Neuronal stem cell (in vitro differentiated cells): ENCODE results near the gene ALDH1L2.

Experiments
- DNase-seq: peaks from one replicate; pipeline ENCODE4 v3.0.0-alpha.2; 2013; ENCODE audit warnings: low spot score
- H2AFZ ChIP-seq: one replicate; pipeline ENCODE4 v1.6.1; 2013; ENCODE audit warnings: mild to moderate bottlenecking, low read length, inconsistent platforms
- H2AK5ac ChIP-seq: 2 replicates; pipeline ENCODE4 v1.6.1; 2013; ENCODE audit warnings: low read depth, mild to moderate bottlenecking, inconsistent platforms, low read length, moderate library complexity, mixed read lengths
- H2BK120ac ChIP-seq: 2 replicates; pipeline ENCODE4 v1.6.1; 2013; ENCODE audit warnings: low read depth, mild to moderate bottlenecking, inconsistent platforms, low read length, moderate library complexity, mixed read lengths
- H2BK12ac ChIP-seq: one replicate; pipeline ENCODE4 v1.6.1; 2013; ENCODE audit warnings: low read length, inconsistent platforms
- H2BK15ac ChIP-seq: 2 replicates; pipeline ENCODE4 v1.6.1; 2013; ENCODE audit warnings: mild to moderate bottlenecking, low read length, inconsistent platforms, mixed read lengths
- H2BK5ac ChIP-seq: one replicate; pipeline ENCODE4 v1.6.1; 2013; ENCODE audit warnings: inconsistent platforms, mild to moderate bottlenecking, low read length, moderate library complexity
- H3K14ac ChIP-seq: one replicate; pipeline ENCODE4 v1.6.1; 2013; ENCODE audit warnings: low read length, inconsistent platforms
- H3K18ac ChIP-seq: 2 replicates; pipeline ENCODE4 v1.6.1; 2013; ENCODE audit warnings: low read length, inconsistent platforms
- H3K23ac ChIP-seq: 2 replicates; pipeline ENCODE4 v1.6.1; 2013; ENCODE audit warnings: low read depth, mild to moderate bottlenecking, mixed read lengths, low read length, inconsistent platforms; ENCODE audit not compliant: poor library complexity
- H3K27ac ChIP-seq: replicated peaks from 3 replicates; pipeline ENCODE4 v1.5.1; 2013; ENCODE audit warnings: low read length, inconsistent platforms
- H3K27me3 ChIP-seq, 3 experiments: 2 replicates each; pipeline ENCODE4 v1.6.1; 2013; ENCODE audit warnings: low read length in 3 of 3, mild to moderate bottlenecking in 2 of 3, inconsistent platforms in 1 of 3, low read depth in 1 of 3, mixed read lengths in 1 of 3, moderate library complexity in 1 of 3; ENCODE audit not compliant: control insufficient read depth in 3 of 3, insufficient read depth in 3 of 3
- H3K36me3 ChIP-seq, 2 donors: replicated peaks in 1 of 2; 2 replicates each; pipeline ENCODE4 v1.6.1; 2013; ENCODE audit warnings: low read length in 2 of 2; ENCODE audit not compliant: control insufficient read depth in 2 of 2, insufficient read depth in 2 of 2
- H3K4ac ChIP-seq: 2 replicates; pipeline ENCODE4 v1.6.1; 2013; ENCODE audit warnings: inconsistent platforms, mild to moderate bottlenecking, low read length, moderate library complexity
- H3K4me1 ChIP-seq, 2 donors: 1 replicate in 1 of 2; 2 replicates in 1 of 2; pipeline ENCODE4 v1.6.1; 2013; ENCODE audit warnings: low read length in 2 of 2, low read depth in 1 of 2; ENCODE audit not compliant: control insufficient read depth in 2 of 2, insufficient read depth in 1 of 2
- H3K4me2 ChIP-seq: one replicate; pipeline ENCODE4 v1.6.1; 2013; ENCODE audit warnings: mild to moderate bottlenecking, low read length, inconsistent platforms; ENCODE audit not compliant: insufficient read depth, poor library complexity, severe bottlenecking
- H3K4me3 ChIP-seq, 2 donors: 2 replicates each; pipeline ENCODE4 v1.5.1; 2013; ENCODE audit warnings: low read length in 2 of 2, mild to moderate bottlenecking in 2 of 2, inconsistent platforms in 1 of 2, moderate library complexity in 1 of 2
- H3K79me1 ChIP-seq: one replicate; pipeline ENCODE4 v1.6.1; 2013; ENCODE audit warnings: low read depth, mild to moderate bottlenecking, inconsistent platforms, low read length, moderate library complexity
- H3K9ac ChIP-seq: one replicate; pipeline ENCODE4 v1.6.1; 2013; ENCODE audit warnings: mild to moderate bottlenecking, low read depth, low read length, inconsistent platforms; ENCODE audit not compliant: poor library complexity
- H3K9me3 ChIP-seq, 2 donors: replicated peaks in 1 of 2; 2 replicates each; pipeline versions ENCODE3 to v1.6.1; 2013; ENCODE audit warnings: low read length in 2 of 2, mild to moderate bottlenecking in 2 of 2, inconsistent platforms in 1 of 2, low read depth in 1 of 2, mixed read lengths in 1 of 2, moderate library complexity in 1 of 2; ENCODE audit not compliant: control insufficient read depth in 2 of 2, insufficient read depth in 1 of 2
- H4K8ac ChIP-seq: one replicate; pipeline ENCODE4 v1.6.1; 2013; ENCODE audit warnings: low read depth, mild to moderate bottlenecking, inconsistent platforms, low read length, moderate library complexity
- H4K91ac ChIP-seq: one replicate; pipeline ENCODE4 v1.6.1; 2013; ENCODE audit warnings: low read length, low read depth, mild to moderate bottlenecking, inconsistent platforms; ENCODE audit not compliant: poor library complexity
- WGBS, 2 donors: extraction: QIAGEN DNeasy Blood & Tissue Kit; methylation state at CpG; one replicate each; pipeline ENCODE4 v1.1.7; 2013; ENCODE audit warnings: missing lambda C conversion rate in 2 of 2, mixed read lengths in 1 of 2; ENCODE audit not compliant: insufficient read length in 2 of 2, insufficient replicate concordance in 1 of 2; ENCODE audit errors: extremely low coverage in 2 of 2; 5-methylcytosine and 5-hydroxymethylcytosine counted together

ALDH1L2 gene

DNA sequence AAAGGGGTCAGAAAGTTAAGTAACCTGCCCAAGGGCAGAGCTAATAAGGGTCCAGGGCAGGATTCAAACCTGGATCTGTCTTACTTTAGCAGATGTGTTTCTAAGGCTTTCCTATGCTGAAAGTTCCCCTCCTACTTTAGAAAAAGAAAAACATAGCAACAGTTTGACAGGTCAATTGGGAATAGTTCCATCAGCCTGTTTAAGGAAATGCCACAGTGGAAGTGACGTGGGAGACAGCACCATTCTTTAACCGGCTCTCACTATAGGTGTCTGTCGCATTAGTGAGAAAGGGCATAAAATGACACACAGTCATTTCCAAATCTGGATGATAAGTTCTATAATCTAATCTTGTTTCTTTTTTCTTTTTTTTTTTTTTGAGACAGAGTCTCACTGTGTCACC is 7.3 kb downstream of the ALDH1L2 start:
- H2BK120ac ChIP-seq: no peak overlapping the region
- H3K18ac ChIP-seq: no peak overlapping the region
- H3K79me1 ChIP-seq: no peaks in the 10 kb centered on the region
- H4K8ac ChIP-seq: no peak overlapping the region
- no peak overlapping the region for H4K91ac ChIP-seq
- H2AK5ac ChIP-seq: no peak overlapping the region
- H2BK12ac ChIP-seq: no peak overlapping the region
- no peak overlapping the region for H2BK5ac ChIP-seq
- no peak overlapping the region for H2AFZ ChIP-seq
- H3K9ac ChIP-seq: no peak overlapping the region
- no peak overlapping the region for H3K4me2 ChIP-seq
- H3K23ac ChIP-seq: no peak overlapping the region
- no peaks in the 10 kb centered on the region for H3K36me3 ChIP-seq
- WGBS, 2 donors: no CpG with 5 or more reads among the region's 3 CpGs
- peaks cover 0 to 2% (median 0%) of the 10 kb centered on the region in 3 experiments for H3K27me3 ChIP-seq
- no peak overlapping the region for H3K4me3 ChIP-seq
- no peaks in the 10 kb centered on the region for H3K9me3 ChIP-seq
- H3K4me1 ChIP-seq: no peaks in the 10 kb centered on the region
- no peak overlapping the region for H3K27ac ChIP-seq
- no peak overlapping the region for H2BK15ac ChIP-seq
- H3K4ac ChIP-seq: no peak overlapping the region
- DNase-seq: no peak
- no peak overlapping the region for H3K14ac ChIP-seq

DNA sequence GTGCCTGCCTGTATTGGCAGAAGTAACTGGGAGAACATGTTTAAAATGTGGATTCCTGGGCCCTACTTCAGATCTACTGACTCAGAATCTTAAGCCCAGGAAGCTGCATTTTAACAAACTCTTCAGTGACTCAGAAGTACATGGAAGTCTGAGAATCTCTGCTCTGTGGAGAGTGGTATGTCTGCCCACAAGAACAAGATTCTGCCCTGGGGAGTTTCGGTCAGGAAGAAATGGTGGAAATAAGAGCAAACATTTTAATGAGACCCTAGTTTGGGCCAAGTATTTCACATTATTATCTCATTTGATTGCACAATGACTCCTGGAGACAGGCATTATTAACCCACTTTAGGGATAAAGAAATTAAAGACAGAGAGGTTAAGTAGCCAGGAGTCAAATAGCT is 8.2 kb downstream of the ALDH1L2 start:
- WGBS, 2 donors: no CpG with 5 or more reads among the region's 1 CpG

DNA sequence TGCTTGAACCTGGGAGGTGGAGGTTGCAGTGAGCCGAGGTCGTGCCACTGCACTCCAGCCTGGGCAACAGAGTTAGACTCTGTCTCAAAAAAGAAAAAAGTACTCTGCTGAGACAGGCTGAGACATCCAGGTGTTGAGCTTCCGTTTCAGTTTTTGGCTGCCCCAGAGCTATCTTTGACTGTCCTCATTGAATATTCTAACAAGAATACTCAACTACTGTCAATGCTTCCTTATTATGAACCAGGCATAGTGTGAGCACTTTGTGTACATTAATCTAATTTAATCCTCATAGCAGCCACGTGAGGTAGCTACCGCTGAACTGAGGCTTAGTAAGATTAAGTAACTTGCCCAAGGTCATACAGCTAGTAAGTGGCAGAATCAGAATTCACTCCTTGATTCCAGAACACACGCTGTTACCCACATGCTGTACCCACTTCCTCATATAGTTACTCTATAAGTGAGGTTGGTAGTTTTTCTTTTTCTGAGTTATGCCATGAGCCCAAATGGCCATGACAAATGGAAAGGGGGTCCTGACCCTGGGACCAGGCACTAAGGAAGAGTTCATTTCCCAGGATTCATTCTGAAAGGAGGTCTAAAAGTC is 11.3 kb downstream of the ALDH1L2 start:
- Histone ChIP-seq H3K9me3 (no peaks in the 10 kb centered on the region), H3K27me3 (no peaks in the 10 kb centered on the region), H2AK5ac (no peak overlapping the region), H4K8ac (no peak overlapping the region), H3K23ac (no peak overlapping the region), H3K4me3 (no peak overlapping the region), H2BK12ac (no peak overlapping the region), H3K14ac (no peak overlapping the region), H3K27ac (no peak overlapping the region), H4K91ac (no peak overlapping the region), H3K36me3 (no peaks in the 10 kb centered on the region), H2BK5ac (no peak overlapping the region), H2BK15ac (no peak overlapping the region), H3K4ac (no peak overlapping the region), H2AFZ (no peak overlapping the region), H3K79me1 (no peaks in the 10 kb centered on the region), H3K4me2 (no peak overlapping the region), H3K18ac (no peak overlapping the region), H2BK120ac (no peak overlapping the region), H3K4me1 (no peaks in the 10 kb centered on the region), H3K9ac (no peak overlapping the region)
- WGBS, 2 donors: no CpG with 5 or more reads among the region's 6 CpGs
- DNase-seq: no peak

More for the DNA sequence above, 8.2 kb downstream of the ALDH1L2 start:
- no peaks in the 10 kb centered on the region for H3K9me3 ChIP-seq
- H2BK120ac ChIP-seq: no peak overlapping the region
- no peak overlapping the region for H3K14ac ChIP-seq
- no peaks in the 10 kb centered on the region for H3K36me3 ChIP-seq
- no peak overlapping the region for H3K9ac ChIP-seq
- H2BK12ac ChIP-seq: no peak overlapping the region
- peaks cover 0 to 2% (median 0%) of the 10 kb centered on the region in 3 experiments for H3K27me3 ChIP-seq
- no peak overlapping the region for H3K4me2 ChIP-seq
- no peak for DNase-seq
- H2AK5ac ChIP-seq: no peak overlapping the region
- H3K4me1 ChIP-seq: no peaks in the 10 kb centered on the region
- no peak overlapping the region for H2AFZ ChIP-seq
- H3K27ac ChIP-seq: no peak overlapping the region
- no peak overlapping the region for H2BK15ac ChIP-seq
- no peaks in the 10 kb centered on the region for H3K79me1 ChIP-seq
- H3K23ac ChIP-seq: no peak overlapping the region
- no peak overlapping the region for H4K91ac ChIP-seq
- H3K4me3 ChIP-seq: no peak overlapping the region
- H4K8ac ChIP-seq: no peak overlapping the region
- no peak overlapping the region for H3K4ac ChIP-seq
- no peak overlapping the region for H3K18ac ChIP-seq
- no peak overlapping the region for H2BK5ac ChIP-seq

DNA sequence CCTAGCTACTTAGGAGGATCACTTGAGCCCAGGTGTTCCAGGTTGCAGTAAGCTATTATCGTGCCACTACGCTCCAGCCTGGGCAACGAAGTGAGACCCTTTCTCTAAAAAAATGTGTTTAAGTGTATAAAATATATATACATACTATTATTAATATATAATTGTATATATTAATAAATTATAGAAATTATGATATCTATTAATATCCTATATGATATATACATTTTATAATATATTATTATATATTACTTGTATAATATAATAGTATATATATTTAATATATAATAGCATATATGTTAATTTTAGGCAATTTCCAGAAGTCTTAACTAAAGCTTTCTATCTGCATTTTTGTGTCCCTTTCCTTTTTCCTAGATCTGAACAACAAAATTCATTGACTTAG is 12.3 kb downstream of the ALDH1L2 start:
- H3K27ac ChIP-seq: no peak overlapping the region
- no peak overlapping the region for H3K14ac ChIP-seq
- no peak overlapping the region for H3K4me2 ChIP-seq
- no peak overlapping the region for H3K9ac ChIP-seq
- no peak overlapping the region for H2AK5ac ChIP-seq
- H3K9me3 ChIP-seq: no peaks in the 10 kb centered on the region
- H2BK120ac ChIP-seq: no peak overlapping the region
- no peak overlapping the region for H3K18ac ChIP-seq
- no peak overlapping the region for H2AFZ ChIP-seq
- no peak overlapping the region for H2BK5ac ChIP-seq
- WGBS, 2 donors: no CpG with 5 or more reads among the region's 3 CpGs
- no peaks in the 10 kb centered on the region for H3K27me3 ChIP-seq
- H4K91ac ChIP-seq: no peak overlapping the region
- H3K4me1 ChIP-seq: no peaks in the 10 kb centered on the region
- no peak for DNase-seq
- no peaks in the 10 kb centered on the region for H3K79me1 ChIP-seq
- H2BK12ac ChIP-seq: no peak overlapping the region
- no peak overlapping the region for H4K8ac ChIP-seq
- H3K36me3 ChIP-seq: no peaks in the 10 kb centered on the region
- H3K23ac ChIP-seq: no peak overlapping the region
- no peak overlapping the region for H2BK15ac ChIP-seq
- H3K4me3 ChIP-seq: no peak overlapping the region
- H3K4ac ChIP-seq: no peak overlapping the region
